Measurements from ENCODE around the gene KLK12. TPM values are rescaled to one million over a fixed set of nuclear protein-coding genes. Genes with fewer than 3 reads are reported as not detected.

KLK12 gene
- polyA plus RNA-seq, 1 donor from 2014 or later, result not detected

DNA sequence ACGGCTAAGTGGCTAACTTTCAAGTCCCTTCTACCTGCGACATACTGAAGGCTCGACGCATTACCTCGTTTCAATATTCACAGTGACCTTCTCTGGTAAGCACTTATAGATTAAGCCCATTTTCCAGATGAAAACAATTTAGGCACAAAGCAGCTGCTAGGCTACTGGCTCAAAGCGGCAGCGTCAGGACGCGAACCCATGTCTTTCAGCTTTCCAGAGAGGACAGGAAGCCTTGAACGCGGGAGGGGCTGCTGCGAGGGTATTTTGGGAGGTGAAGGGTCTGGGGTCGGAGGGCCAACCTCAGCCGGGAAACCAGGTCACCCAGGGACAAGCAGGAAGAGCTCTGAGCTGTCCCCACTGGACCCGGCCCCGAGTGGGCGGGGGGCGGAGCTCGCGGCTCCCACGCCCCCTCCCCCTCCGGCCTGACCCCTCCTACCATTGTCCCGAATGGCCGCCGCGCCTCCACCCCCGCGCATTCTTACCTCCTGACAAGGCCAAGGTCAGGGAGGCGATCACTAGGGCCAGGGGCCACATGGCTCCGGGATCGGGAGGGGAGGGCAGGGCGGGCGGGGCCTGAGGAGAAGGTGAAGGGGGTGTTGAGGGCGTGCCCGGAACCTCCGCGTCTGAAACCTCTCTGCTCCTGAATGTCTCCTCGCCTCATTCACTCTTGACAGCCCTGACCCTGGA is 29.9 kb upstream of the KLK12 start, which contains the start of gene KLK13:
KLK13 (minus strand) TSS at position 559 of the 687 bp plus-strand sequence; CDS start at position 534, 25 bp downstream.
- no peak for TF ChIP-seq SMC3 (conservative IDR thresholded peaks at IDR 0.05; ENCODE audit: poor library complexity)
- TF ChIP-seq, protein P1, sequence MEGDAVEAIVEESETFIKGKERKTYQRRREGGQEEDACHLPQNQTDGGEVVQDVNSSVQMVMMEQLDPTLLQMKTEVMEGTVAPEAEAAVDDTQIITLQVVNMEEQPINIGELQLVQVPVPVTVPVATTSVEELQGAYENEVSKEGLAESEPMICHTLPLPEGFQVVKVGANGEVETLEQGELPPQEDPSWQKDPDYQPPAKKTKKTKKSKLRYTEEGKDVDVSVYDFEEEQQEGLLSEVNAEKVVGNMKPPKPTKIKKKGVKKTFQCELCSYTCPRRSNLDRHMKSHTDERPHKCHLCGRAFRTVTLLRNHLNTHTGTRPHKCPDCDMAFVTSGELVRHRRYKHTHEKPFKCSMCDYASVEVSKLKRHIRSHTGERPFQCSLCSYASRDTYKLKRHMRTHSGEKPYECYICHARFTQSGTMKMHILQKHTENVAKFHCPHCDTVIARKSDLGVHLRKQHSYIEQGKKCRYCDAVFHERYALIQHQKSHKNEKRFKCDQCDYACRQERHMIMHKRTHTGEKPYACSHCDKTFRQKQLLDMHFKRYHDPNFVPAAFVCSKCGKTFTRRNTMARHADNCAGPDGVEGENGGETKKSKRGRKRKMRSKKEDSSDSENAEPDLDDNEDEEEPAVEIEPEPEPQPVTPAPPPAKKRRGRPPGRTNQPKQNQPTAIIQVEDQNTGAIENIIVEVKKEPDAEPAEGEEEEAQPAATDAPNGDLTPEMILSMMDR (IDR thresholded peaks at IDR 0.05; ENCODE audit: poor library complexity, severe bottlenecking), result no peak
- no peak for TF ChIP-seq MXI1 (conservative IDR thresholded peaks at IDR 0.05; ENCODE audit: poor library complexity, severe bottlenecking)
- TF ChIP-seq POLR2AphosphoS5 (IDR thresholded peaks at IDR 0.05), result no peak
- TF ChIP-seq TAF1 (IDR thresholded peaks at IDR 0.05; ENCODE audit: low read depth), result no peak
- no peak for TF ChIP-seq EP300 (conservative IDR thresholded peaks at IDR 0.05; ENCODE audit: poor library complexity, severe bottlenecking)
- no peak for TF ChIP-seq EZH2 (IDR thresholded peaks at IDR 0.05; ENCODE audit: borderline replicate concordance, insufficient read depth, low read length, poor library complexity, severe bottlenecking)
- TF ChIP-seq RAD21 (conservative IDR thresholded peaks at IDR 0.05), result no peak
- TF ChIP-seq, protein P2, sequence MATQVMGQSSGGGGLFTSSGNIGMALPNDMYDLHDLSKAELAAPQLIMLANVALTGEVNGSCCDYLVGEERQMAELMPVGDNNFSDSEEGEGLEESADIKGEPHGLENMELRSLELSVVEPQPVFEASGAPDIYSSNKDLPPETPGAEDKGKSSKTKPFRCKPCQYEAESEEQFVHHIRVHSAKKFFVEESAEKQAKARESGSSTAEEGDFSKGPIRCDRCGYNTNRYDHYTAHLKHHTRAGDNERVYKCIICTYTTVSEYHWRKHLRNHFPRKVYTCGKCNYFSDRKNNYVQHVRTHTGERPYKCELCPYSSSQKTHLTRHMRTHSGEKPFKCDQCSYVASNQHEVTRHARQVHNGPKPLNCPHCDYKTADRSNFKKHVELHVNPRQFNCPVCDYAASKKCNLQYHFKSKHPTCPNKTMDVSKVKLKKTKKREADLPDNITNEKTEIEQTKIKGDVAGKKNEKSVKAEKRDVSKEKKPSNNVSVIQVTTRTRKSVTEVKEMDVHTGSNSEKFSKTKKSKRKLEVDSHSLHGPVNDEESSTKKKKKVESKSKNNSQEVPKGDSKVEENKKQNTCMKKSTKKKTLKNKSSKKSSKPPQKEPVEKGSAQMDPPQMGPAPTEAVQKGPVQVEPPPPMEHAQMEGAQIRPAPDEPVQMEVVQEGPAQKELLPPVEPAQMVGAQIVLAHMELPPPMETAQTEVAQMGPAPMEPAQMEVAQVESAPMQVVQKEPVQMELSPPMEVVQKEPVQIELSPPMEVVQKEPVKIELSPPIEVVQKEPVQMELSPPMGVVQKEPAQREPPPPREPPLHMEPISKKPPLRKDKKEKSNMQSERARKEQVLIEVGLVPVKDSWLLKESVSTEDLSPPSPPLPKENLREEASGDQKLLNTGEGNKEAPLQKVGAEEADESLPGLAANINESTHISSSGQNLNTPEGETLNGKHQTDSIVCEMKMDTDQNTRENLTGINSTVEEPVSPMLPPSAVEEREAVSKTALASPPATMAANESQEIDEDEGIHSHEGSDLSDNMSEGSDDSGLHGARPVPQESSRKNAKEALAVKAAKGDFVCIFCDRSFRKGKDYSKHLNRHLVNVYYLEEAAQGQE (IDR thresholded peaks at IDR 0.05; ENCODE audit: borderline replicate concordance), result no peak
- H3K36me3 ChIP-seq (ENCODE audit: insufficient read depth, low read length), result no peaks in the 10 kb centered on the region
- H3K9me2 ChIP-seq (ENCODE audit: insufficient read depth, low read length), result no peaks in the 10 kb centered on the region
- H3K9ac ChIP-seq (ENCODE audit: low read length), result no peak within 1 kb of the TSS
- H3K79me2 ChIP-seq (replicated peaks; ENCODE audit: insufficient read depth, low read length), result no peaks in the 10 kb centered on the region
- H3K4me3 ChIP-seq (ENCODE audit: low read length), result peak within 1 kb of the TSS; percentile 47
- H3K4me2 ChIP-seq (ENCODE audit: low read length), result no peak within 1 kb of the TSS
- H3K27ac ChIP-seq (ENCODE audit: low read length), result no peak within 1 kb of the TSS
- peaks cover 16% of the 10 kb centered on the region for H3K27me3 ChIP-seq (ENCODE audit: insufficient read depth, low read depth, low read length)
- H4K20me1 ChIP-seq (ENCODE audit: insufficient read depth), result no peaks in the 10 kb centered on the region
- H2AFZ ChIP-seq (ENCODE audit: low read depth, low read length), result no peak within 1 kb of the TSS
- H3F3A ChIP-seq (ENCODE audit: insufficient read depth, low read length, poor library complexity, severe bottlenecking), result no peaks in the 10 kb centered on the region
- no peaks in the 10 kb centered on the region for H3K9me3 ChIP-seq (ENCODE audit: low read length)

DNA sequence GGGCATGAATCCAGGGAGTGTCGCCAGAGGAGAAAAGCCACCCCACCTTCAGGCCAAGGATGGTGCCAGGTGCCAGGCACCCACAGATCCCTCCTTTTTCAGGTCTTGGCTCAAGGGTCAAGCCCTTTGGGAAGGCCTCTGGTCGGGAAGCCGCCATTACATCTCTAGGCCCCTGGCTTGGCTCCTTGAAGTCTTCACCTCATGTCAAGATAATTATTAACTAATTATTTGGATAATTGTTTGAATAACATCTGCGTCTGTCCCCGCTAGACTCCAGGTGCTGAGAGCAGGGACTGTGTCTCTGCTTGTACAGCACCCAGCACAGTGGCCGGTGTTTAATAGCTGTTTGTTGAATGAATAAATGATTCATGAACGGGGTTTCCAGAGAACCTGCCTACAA is 28.9 kb upstream of the KLK12 start:
- H3K27me3 ChIP-seq (ENCODE audit: insufficient read depth, low read depth, low read length), result peaks cover 16% of the 10 kb centered on the region
- no peaks in the 10 kb centered on the region for H3F3A ChIP-seq (ENCODE audit: insufficient read depth, low read length, poor library complexity, severe bottlenecking)
- H3K4me2 ChIP-seq (ENCODE audit: low read length), result no peak overlapping the region
- no peaks in the 10 kb centered on the region for H3K79me2 ChIP-seq (replicated peaks; ENCODE audit: insufficient read depth, low read length)
- no peaks in the 10 kb centered on the region for H3K36me3 ChIP-seq (ENCODE audit: insufficient read depth, low read length)
- H3K9ac ChIP-seq (ENCODE audit: low read length), result no peak overlapping the region
- H2AFZ ChIP-seq (ENCODE audit: low read depth, low read length), result no peak overlapping the region
- H3K9me3 ChIP-seq (ENCODE audit: low read length), result no peaks in the 10 kb centered on the region
- no peak overlapping the region for H3K27ac ChIP-seq (ENCODE audit: low read length)
- no peak overlapping the region for H3K4me3 ChIP-seq (ENCODE audit: low read length)
- no peaks in the 10 kb centered on the region for H3K9me2 ChIP-seq (ENCODE audit: insufficient read depth, low read length)
- H4K20me1 ChIP-seq (ENCODE audit: insufficient read depth), result no peaks in the 10 kb centered on the region
- no peak for TF ChIP-seq POLR2AphosphoS5 (IDR thresholded peaks at IDR 0.05)
- TF ChIP-seq, protein P2 (IDR thresholded peaks at IDR 0.05; ENCODE audit: borderline replicate concordance), result no peak
- no peak for TF ChIP-seq TAF1 (IDR thresholded peaks at IDR 0.05; ENCODE audit: low read depth)
- TF ChIP-seq RAD21 (conservative IDR thresholded peaks at IDR 0.05), result no peak
- TF ChIP-seq SMC3 (conservative IDR thresholded peaks at IDR 0.05; ENCODE audit: poor library complexity), result no peak
- TF ChIP-seq EP300 (conservative IDR thresholded peaks at IDR 0.05; ENCODE audit: poor library complexity, severe bottlenecking), result no peak
- no peak for TF ChIP-seq EZH2 (IDR thresholded peaks at IDR 0.05; ENCODE audit: borderline replicate concordance, insufficient read depth, low read length, poor library complexity, severe bottlenecking)
- TF ChIP-seq MXI1 (conservative IDR thresholded peaks at IDR 0.05; ENCODE audit: poor library complexity, severe bottlenecking), result no peak
- TF ChIP-seq, protein P1 (IDR thresholded peaks at IDR 0.05; ENCODE audit: poor library complexity, severe bottlenecking), result no peak

All from neural cell (in vitro differentiated cells).